HG03135 (cell line): ENCODE data around the gene ARHGEF1.
"Not testable (repeated sequence)": the region's sequence is repeated elsewhere in the genome, so short reads cannot be mapped to it uniquely, and the experiment has no call there.

Source experiments
- ATAC-seq: cut with Tn5 transposase; IDR thresholded peaks from one replicate; pipeline ENCODE4 v1.9.1; 2021; ENCODE audit warnings: mild to moderate bottlenecking, moderate library complexity; ENCODE audit not compliant: unreplicated experiment

The ARHGEF1 gene

DNA sequence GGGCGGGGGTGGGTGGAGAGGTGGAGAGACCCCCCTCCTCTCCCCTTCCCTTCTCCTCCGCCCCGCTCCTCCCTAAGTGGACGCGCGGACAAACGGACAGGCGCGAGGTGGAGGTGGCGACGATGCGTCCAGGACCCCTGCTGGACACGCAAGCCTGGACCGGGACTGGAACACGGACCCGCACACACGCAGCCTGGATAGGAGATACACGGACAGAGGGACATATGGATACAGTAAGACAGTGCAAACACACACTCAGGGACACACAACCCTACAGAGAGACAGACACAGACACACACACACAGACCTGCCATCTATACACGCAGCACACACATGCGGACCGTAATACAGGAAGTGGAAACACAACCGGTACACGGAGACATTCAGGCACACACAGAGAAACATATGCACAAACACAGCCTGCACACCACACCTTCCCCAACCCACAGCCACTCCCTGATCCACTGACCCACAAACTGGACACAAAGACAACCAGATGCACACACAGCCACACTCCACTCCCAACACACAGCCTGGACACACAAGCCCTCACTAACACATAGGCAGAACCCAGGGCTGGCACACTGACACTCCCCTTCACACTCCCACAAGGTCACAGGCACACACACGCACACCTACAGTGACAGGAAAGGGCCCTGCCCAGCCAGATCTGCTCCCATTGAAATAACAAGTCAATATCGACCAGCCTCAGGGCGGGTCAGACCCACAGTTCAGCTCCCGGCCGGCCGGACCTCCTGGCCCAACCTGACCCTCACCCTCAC, 46.0 kb downstream of the ARHGEF1 start:
- ATAC-seq: no peak

DNA sequence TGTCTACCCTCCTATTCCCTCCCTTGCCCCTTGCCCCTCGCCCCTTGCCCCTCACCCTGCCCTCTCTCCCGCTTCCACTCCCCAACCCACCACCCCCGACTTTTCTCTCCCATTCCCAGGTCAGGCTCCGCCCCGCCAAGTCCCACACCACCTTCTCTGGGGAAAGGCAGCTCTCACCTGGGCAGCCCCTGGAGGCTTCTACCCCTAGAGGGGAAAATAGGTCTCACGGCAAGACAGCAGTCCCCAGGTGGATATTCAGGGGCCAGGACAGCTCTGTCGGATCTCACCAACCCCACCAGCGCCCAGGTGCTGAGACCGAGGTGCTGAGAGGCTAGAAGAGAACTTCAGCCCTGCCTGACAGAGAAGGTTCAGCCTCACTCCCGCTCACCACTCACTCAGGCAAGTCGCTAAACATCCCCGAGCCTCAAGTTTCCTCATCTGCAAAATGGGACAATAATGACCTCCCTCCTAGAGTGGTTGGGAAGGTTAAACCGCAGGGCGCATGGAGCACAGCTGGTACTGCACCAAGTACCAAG, 46.6 kb downstream of the ARHGEF1 start:
- no peak for ATAC-seq

DNA sequence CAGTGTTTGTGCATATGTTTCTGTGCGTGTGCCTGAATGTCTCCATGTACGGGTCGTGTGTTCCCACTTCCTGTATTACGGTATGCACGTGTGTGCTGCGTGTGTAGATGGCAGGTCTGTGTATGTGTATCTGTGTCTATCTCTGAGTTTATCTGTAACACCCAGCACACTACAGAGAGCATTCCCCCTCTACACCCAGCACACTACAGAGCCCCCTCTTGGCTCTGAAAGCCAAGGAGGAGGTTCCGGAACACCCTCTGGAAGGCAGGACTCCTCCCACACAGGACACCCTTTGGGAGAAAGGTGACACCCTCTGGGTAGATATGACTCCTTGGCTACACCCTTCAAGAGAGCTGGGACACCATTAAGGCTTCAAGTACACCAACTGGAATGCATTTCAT, 47.3 kb downstream of the ARHGEF1 start:
- ATAC-seq: no peak

DNA sequence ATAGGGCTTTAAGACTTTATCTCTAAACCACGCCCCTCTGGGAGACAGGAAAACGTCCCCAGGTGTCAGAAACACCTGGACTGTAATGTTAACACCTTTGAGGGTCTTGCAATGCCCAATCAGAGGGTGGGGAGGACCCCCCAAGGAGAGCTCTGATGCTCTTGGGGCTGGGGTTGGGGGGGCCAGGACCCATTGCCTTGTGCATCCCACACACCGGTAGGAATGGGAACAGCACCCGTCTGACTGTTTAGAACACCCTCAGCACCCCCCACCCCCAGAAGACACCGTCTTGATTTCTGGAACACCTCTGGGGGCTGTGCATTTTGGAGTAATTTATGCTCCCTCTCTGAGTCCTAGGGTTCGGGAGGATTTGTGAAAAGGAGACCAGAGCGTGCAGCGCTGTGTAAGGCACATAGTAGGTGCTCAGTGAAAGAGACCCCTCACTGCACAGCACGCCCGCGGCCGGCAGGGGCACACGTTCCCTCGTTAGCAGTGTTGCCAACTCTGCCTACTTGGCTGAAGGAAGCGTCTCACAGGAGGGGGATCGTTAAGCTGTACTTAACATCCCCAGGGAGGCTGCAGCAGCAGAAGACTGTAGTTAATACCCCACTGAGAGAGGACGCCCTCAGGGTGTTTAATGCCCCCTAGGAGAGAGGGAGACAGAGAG, 48.1 kb downstream of the ARHGEF1 start:
- ATAC-seq: no peak

DNA sequence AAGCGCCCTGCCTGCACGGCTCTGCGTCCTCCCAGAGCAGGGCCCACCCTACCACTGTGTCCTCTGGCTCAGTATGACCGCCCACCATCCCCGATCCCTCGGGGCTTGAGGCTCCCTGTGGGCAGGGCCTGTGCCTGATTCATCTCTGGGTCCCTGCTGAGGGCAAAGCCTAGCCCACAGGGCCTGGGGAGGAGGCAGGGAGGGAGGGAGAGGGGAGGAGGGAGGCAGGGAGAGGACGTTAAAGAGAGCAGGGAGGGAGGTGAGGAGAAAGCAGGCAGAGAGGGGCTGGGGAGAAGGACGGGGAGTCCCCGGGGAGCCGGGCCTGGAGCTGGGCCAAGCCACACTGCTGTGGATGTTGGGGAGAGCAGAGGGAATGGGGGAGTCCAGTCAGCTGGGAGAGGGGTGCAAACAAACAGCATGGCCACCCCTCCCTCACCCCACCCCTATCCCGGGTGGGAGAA, 49.3 kb downstream of the ARHGEF1 start:
- no peak for ATAC-seq

DNA sequence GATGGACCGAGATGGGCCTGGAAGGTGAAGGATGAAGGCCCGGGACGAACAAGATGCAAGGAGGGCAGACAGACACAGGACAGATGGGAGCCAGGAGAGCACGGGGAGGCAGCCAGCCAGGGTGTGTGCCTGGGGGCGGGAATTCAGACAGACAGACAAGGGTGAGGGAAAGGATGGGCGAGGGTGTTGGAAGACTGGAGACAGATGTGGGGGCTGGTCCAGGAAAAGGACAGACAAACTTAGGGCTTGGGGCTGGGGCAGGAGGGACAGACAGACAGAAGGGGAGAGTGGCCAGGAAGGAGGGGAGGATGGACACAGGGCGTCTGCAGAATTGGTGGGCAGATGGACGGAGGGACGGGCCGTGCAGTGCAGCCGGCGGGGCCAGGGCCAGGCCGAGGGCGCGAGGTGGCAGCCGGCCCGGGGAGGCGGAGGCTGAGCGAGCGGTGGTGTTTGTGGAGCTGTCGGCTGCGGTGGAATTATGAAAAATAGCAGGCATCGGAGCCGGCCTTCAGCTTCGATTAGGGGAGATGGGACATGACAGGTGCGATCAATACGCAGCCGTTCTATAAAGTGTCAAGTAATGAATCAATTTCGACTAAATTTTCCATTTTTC, 49.8 kb downstream of the ARHGEF1 start:
- no peak for ATAC-seq

DNA sequence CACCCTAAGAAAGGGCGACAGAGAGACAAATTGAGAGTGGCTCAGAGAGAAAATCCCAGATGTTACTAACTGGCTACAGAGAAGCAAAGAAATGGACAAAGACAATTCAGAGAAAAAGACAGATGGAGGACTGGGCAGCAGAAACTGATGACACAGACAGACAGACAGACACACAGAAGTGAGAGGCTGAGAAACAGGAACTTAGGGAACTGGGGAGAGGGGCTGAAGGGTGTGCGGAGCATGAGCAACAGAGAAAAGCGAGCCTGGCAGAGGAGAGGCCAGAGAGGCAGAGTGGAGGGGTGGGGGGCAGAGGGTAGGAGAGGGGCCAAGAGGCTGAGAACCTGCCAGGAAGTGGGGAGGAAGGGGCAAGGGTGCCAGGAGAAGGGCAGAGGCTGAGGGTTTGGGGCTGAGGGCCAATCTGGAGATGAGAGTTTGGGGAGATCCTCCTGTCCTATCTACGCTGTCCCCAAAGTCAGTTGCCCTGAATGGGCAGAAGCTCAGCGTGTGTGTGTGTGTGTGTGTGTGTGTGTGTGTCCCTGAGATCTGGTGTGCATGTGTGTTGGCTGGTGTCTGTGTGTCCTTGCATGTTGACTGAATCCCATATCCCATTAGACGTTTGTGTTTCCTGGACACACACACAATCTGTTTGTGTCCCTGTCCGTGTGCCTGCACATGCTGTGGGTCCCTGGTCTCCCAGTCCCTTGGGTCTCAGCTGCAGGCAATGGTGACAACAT, 50.9 kb downstream of the ARHGEF1 start:
- no peak for ATAC-seq

DNA sequence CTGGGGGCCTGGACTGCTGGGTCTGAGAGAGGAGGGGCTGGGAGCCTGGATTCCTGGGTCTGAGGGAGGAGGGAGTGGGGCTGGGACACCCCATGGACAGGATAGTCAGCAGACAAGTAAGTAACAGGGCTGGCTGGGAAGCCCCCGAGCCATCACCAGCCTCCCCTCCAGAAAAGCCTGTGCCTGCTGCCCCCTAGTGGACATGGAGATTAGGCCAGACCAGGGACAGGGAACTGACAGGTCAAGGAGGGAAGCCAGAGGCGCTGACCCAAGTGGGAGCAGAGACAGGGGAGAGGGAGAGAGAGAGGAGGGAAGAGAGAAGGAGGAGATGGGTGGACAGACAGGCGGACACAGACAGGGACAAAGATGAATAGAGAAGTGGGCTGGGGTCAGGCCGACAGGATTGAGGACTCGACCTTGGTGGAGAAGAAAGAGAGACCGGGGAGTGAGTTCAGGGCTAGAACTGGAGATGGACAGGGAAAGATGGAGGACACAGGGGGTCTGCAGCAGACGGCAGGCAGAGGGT, 51.9 kb downstream of the ARHGEF1 start:
- no peak for ATAC-seq

DNA sequence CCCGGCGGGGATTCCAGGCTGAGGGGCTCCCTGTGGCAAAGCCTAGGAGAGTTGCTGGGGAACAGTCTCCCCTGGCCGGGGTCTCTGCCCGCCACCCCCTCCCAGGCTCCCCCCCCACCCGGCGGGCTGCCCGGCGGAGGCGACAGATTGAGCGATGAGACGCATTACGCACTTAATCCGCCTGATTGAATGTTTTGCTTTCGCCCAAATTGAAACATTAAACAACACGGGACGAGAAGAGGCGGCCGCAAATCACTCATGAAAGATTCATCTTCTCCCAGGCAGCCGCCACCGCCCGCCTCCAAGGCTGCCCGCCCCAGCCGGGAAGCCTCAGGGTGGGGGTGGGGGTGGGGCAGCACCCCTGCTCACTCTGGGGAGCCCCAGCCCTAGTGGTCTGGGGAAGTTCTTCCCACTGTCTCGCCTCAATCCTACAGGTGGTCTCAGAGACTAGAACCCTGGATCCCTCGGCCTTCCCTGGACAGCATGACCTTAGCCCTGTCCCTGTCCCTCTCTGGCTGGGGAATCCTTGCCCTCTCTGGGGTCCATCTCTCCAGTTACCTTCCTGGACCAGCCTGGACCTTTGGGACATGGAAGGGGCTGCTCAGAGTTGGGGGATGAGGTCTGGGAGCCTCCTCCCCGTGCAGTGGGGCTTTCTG, 52.9 kb downstream of the ARHGEF1 start:
- no peak for ATAC-seq

DNA sequence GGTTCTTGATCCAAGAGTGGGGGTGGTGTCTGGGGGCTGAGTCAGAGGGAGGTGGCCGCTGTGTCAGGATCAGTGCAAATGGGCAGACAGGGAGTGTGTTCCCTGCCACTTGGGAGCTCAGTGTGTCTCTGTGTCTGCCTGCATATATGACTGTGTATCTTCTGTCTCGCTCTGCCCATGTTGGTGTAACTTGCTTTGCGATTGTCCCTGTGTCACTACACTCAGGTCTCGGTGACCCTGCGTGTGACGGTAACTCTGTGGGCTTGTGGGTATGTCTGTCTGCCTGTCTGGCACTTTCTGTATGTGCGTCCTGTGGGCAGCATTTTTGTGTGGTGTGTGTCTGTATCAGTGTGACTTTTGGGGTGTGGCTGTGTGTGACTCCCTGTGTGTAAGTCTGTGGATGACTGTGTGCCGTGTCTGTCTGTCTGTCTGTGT, 53.4 kb downstream of the ARHGEF1 start:
- ATAC-seq: no peak

DNA sequence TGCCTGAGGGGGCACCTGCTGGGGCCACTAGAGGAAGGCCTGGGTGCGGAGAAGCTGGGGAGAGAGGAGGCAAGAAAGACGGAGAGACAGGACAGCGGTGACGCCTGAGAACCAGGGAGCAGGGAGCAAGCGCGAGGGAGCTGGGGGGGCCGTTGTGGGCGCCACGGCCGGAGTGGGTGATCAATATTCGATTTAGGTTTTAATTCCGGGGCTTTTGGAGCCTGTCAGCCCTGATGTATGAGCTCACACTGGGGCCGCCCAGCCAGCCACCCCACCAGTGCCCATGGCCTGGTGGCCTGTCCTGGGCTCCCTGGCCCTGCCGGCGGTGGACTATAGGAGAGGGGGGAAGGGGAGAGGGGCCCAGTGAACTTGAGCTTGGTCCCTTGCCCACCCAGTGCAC, 54.0 kb downstream of the ARHGEF1 start:
- ATAC-seq: no peak

DNA sequence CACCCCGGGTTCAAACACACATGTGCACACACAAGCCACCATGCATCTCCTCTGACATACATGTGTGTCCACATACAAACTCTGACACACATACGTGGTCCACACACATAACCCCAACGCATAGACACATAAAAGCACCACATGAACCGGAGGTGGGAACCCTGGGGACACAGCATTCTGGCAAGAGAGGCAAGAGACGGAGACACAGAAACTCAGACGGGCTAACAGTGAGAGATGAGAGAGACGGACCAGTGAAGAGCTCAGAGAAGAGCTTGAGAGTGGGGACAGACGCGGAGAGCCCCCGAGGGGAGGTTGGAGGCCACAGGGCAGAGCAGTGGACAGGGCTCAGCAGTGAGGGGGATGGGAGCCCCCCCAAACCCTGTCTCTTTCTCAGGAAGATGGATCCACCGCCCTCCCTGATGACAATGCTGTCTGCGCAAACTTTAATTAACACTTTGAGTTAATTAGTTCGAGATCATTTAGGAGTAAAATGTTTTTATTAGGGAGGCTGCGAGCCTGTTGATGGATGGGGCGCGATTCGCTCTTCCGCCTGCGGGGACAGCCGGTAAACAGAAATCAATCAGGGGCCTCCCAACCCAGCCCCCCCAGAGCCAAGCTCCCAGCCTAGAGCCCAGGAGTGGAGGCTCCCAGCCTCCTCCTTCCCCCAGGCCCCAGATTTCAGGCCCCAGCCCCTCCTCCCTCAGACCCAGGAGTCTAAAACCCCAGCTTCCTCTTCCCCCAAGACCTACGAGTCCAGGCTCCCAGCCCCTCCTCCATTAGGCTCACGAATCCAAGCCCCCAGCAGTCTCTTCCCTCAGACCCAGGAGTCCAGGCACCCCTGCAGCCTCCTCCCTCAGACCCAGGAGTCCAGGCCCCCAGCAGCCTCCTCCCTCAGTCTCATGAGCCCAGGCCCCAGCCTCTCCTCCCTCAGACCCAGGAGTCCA, 54.8 kb downstream of the ARHGEF1 start:
- ATAC-seq: no peak

DNA sequence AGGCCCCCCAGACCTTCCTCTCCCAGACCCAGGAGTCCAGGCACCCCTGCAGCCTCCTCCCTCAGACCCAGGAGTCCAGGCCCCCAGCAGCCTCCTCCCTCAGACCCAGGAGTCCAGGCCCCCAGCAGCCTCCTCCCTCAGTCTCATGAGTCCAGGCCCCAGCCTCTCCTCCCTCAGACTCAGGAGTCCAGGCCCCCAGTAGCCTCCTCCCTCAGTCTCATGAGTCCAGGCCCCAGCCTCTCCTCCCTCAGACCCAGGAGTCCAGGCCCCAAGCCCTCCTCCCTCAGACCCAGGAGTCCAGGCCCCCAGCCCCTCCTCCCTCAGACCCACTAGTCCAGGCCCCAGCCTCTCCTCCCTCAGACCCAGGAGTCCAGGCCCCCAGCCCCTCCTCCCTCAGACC, 56.2 kb downstream of the ARHGEF1 start:
- ATAC-seq: not testable (repeated sequence)

DNA sequence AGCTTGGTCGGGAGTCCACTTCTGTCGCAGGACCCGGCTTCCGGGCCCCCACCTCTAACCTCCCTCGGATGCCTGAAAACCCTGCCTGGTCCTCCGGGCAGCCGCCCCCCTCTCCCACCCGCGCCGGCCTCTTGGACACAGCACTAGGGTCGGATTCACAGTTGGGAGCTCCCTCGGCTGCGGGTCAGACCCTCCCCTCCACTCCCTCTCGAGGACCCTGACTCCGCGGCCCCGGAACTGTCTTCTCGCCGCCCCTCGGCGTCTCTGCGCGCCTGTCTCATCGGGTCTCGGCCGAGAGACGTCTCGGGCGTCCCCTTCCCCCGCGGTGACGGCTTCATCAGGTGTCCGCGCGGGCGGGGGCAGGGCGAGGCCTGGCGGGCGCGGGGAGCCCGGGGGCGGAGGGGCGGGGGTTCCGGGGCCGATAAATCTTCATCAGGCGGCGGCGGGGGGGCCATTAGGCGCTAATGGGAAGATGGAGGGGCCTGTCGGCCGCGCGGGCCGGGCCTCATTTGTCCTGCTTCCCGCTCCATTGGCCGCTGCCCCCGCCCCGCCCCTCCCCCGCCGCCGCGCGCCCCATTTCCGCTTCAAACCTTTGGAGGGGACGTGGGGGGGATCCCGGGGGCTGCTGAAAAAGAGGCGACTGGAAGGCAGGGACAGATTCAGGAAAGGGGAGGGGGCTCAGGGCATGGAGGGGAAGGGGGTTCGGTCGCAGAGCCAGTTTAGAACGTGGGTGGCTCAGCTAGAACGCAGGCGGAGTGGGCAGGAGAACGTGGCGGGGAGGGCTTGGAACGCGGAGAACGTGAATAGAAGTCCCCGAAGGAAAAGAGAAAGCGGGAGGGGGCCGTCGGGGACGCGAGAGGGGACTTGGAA, 57.1 kb downstream of the ARHGEF1 start:
- ATAC-seq: no peak

DNA sequence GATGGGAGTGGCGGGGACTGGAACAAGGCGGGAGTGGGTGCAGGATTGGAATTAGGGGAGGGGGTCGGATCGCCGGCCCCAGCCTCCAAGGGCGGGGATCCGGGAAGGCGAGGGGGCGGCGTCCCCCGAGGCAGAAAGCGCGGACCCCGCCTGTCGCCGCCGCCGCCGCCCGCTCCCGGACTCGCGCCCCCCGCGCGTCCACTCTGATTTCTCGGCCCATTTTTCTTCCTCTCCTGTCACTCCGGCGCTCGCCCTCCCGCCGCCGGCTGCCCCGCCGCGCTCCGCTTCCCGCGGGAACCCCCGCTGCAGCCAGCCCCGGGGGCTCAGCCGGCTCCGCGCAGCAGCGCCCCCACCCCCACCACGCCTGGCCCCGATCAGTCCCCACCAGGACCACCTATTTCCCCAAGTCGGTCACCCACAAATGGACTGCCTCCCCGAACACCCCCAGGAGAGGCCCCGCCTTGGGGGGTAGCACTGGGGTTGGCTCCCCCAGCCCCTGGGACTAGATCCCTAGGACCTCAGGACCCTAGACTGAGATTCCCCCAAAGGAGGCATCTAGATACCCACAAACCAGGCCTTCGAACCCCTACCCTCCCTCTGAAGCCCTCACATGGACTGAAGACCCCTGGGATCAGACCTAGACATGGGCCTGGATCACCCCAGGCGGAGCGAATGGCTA, 57.9 kb downstream of the ARHGEF1 start:
- ATAC-seq: no peak

DNA sequence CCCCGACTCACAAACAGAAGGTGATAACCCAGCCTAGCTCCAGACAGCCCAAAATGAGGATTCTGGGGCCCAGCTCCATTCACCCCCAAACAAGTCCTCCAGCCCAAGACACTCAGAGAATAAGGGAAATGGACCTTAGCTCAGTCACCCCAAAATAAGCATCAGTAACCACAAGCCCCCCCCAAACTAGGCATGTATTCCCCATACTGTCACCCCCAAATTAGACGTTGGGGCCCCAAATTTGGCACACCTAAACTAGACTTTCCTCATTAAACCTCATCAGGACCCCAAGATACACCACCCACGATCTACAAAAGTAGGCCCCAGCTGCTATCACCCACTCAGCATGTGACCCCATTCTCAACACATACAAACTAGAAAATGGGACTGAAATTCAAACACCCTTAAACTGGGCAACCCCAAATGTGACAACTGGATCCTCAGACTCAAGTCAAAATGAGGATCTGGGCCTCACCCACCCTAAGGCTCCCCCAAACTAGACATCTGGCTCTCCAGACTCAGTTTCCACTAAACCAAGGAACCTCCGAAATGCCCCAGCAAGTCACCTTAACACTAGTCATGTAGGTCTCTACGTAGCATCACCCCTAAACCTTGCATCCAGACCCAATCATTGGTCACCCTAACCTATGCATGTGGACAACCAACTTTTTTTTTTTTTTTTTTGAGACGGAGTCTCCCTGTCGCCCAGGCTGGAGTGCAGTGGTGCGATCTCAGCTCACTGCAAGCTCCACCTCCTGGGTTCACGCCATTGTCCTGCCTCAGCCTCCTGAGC, 58.6 kb downstream of the ARHGEF1 start:
- ATAC-seq: no peak

DNA sequence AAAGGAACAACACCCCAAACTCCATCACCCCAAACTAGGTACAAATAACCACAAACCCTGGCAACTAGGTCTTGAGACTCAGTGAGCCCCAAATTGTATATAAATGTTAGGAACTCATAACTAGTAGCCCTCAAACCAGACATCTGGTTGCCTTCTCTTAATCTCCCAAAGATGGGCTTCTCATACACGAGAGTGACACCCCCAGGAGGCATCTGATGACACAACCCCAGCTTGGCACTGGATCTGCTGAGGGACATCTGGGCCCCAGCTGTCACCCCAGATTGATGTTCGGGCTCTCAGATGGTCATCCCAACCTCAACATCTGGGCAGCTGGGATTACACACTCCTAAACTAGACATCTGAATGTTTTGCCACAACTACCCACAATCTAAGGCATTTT, 61.4 kb downstream of the ARHGEF1 start:
- no peak for ATAC-seq
